ENCODE results near the gene ALK.

ALK gene

GRCh38 chr2:29462293-29462692 is 459.1 kb downstream of the ALK start:
- Mint-ChIP-seq H3K27ac (no peak overlapping the region), H3K9me3 (no peaks in the 10 kb centered on the region), H3K36me3 (ENCODE audit: low read depth) (no peaks in the 10 kb centered on the region), H3K4me1 (ENCODE audit: low read depth) (no peaks in the 10 kb centered on the region), H3K4me3 (no peak overlapping the region), H3K27me3 (ENCODE audit: low read depth) (peaks cover 18% of the 10 kb centered on the region)

GRCh38 chr2:29460190-29460589 is 461.2 kb downstream of the ALK start:
- Mint-ChIP-seq H3K36me3 (ENCODE audit: low read depth) (no peaks in the 10 kb centered on the region), H3K27me3 (ENCODE audit: low read depth) (peaks cover 29% of the 10 kb centered on the region), H3K4me1 (ENCODE audit: low read depth) (no peaks in the 10 kb centered on the region), H3K4me3 (no peak overlapping the region), H3K27ac (no peak overlapping the region), H3K9me3 (no peaks in the 10 kb centered on the region)

GRCh38 chr2:29459445-29460179 is 461.8 kb downstream of the ALK start:
- peaks cover 29% of the 10 kb centered on the region for H3K27me3 Mint-ChIP-seq (ENCODE audit: low read depth)

GRCh38 chr2:29456429-29456828 is 465.0 kb downstream of the ALK start:
- no peaks in the 10 kb centered on the region for H3K4me1 Mint-ChIP-seq (ENCODE audit: low read depth)
- H3K9me3 Mint-ChIP-seq, result no peaks in the 10 kb centered on the region
- H3K27me3 Mint-ChIP-seq (ENCODE audit: low read depth), result peaks cover 21% of the 10 kb centered on the region
- H3K27ac Mint-ChIP-seq, result no peak overlapping the region
- H3K4me3 Mint-ChIP-seq, result no peak overlapping the region
- H3K36me3 Mint-ChIP-seq (ENCODE audit: low read depth), result no peaks in the 10 kb centered on the region

More at GRCh38 chr2:29459445-29460179, 461.8 kb downstream of the ALK start:
- Mint-ChIP-seq H3K9me3 (no peaks in the 10 kb centered on the region), H3K27ac (no peak overlapping the region), H3K36me3 (ENCODE audit: low read depth) (no peaks in the 10 kb centered on the region), H3K4me3 (no peak overlapping the region), H3K4me1 (ENCODE audit: low read depth) (no peaks in the 10 kb centered on the region)

- no peaks in the 10 kb centered on the region for H3K4me1 Mint-ChIP-seq (ENCODE audit: low read depth)
- peaks cover 20% of the 10 kb centered on the region for H3K27me3 Mint-ChIP-seq (ENCODE audit: low read depth)
- no peaks in the 10 kb centered on the region for H3K9me3 Mint-ChIP-seq
- H3K36me3 Mint-ChIP-seq (ENCODE audit: low read depth), result no peaks in the 10 kb centered on the region
- H3K4me3 Mint-ChIP-seq, result no peak overlapping the region
- H3K27ac Mint-ChIP-seq, result no peak overlapping the region
Measured at GRCh38 chr2:29455200-29455860, 466.1 kb downstream of the ALK start.

- Mint-ChIP-seq H3K4me3 (no peak overlapping the region), H3K9me3 (no peaks in the 10 kb centered on the region), H3K27me3 (ENCODE audit: low read depth) (peaks cover 16% of the 10 kb centered on the region), H3K27ac (no peak overlapping the region), H3K4me1 (ENCODE audit: low read depth) (no peaks in the 10 kb centered on the region), H3K36me3 (ENCODE audit: low read depth) (no peaks in the 10 kb centered on the region)
Measured at GRCh38 chr2:29452036-29452435, 469.4 kb downstream of the ALK start.

- H3K9me3 Mint-ChIP-seq, result no peaks in the 10 kb centered on the region
- H3K27ac Mint-ChIP-seq, result no peak overlapping the region
- H3K27me3 Mint-ChIP-seq (ENCODE audit: low read depth), result peaks cover 10% of the 10 kb centered on the region
- H3K4me1 Mint-ChIP-seq (ENCODE audit: low read depth), result no peaks in the 10 kb centered on the region
- no peak overlapping the region for H3K4me3 Mint-ChIP-seq
- H3K36me3 Mint-ChIP-seq (ENCODE audit: low read depth), result no peaks in the 10 kb centered on the region
Measured at GRCh38 chr2:29450596-29451222, 470.7 kb downstream of the ALK start.

- Mint-ChIP-seq H3K4me1 (ENCODE audit: low read depth) (no peaks in the 10 kb centered on the region), H3K4me3 (no peak overlapping the region), H3K27ac (no peak overlapping the region), H3K9me3 (no peaks in the 10 kb centered on the region), H3K27me3 (ENCODE audit: low read depth) (peaks cover 5% of the 10 kb centered on the region), H3K36me3 (ENCODE audit: low read depth) (no peaks in the 10 kb centered on the region)
Measured at GRCh38 chr2:29449499-29449898, 471.9 kb downstream of the ALK start.

GRCh38 chr2:29448096-29448688 is 473.2 kb downstream of the ALK start:
- Mint-ChIP-seq H3K4me1 (ENCODE audit: low read depth) (no peaks in the 10 kb centered on the region), H3K4me3 (no peak overlapping the region), H3K36me3 (ENCODE audit: low read depth) (no peaks in the 10 kb centered on the region), H3K27ac (no peak overlapping the region), H3K27me3 (ENCODE audit: low read depth) (peaks cover 5% of the 10 kb centered on the region), H3K9me3 (no peaks in the 10 kb centered on the region)

- H3K9me3 Mint-ChIP-seq, result no peaks in the 10 kb centered on the region
- H3K27ac Mint-ChIP-seq, result no peak overlapping the region
- H3K36me3 Mint-ChIP-seq (ENCODE audit: low read depth), result no peaks in the 10 kb centered on the region
- H3K4me3 Mint-ChIP-seq, result no peak overlapping the region
- peaks cover 5% of the 10 kb centered on the region for H3K27me3 Mint-ChIP-seq (ENCODE audit: low read depth)
- H3K4me1 Mint-ChIP-seq (ENCODE audit: low read depth), result no peaks in the 10 kb centered on the region
Measured at GRCh38 chr2:29447513-29447912, 473.9 kb downstream of the ALK start.

GRCh38 chr2:29446847-29447246 is 474.5 kb downstream of the ALK start:
- Mint-ChIP-seq H3K4me1 (ENCODE audit: low read depth) (no peaks in the 10 kb centered on the region), H3K4me3 (no peak overlapping the region), H3K27ac (no peak overlapping the region), H3K9me3 (no peaks in the 10 kb centered on the region), H3K27me3 (ENCODE audit: low read depth) (no peaks in the 10 kb centered on the region), H3K36me3 (ENCODE audit: low read depth) (no peaks in the 10 kb centered on the region)

GRCh38 chr2:29444150-29444549 is 477.2 kb downstream of the ALK start:
- Mint-ChIP-seq H3K27ac (no peak overlapping the region), H3K9me3 (no peaks in the 10 kb centered on the region), H3K4me1 (ENCODE audit: low read depth) (no peaks in the 10 kb centered on the region)

GRCh38 chr2:29443627-29444026 is 477.8 kb downstream of the ALK start:
- Mint-ChIP-seq H3K27me3 (ENCODE audit: low read depth) (peaks cover 3% of the 10 kb centered on the region), H3K4me1 (ENCODE audit: low read depth) (no peaks in the 10 kb centered on the region), H3K36me3 (ENCODE audit: low read depth) (no peaks in the 10 kb centered on the region), H3K9me3 (no peaks in the 10 kb centered on the region), H3K4me3 (no peak overlapping the region), H3K27ac (no peak overlapping the region)

More at GRCh38 chr2:29444150-29444549, 477.2 kb downstream of the ALK start:
- Mint-ChIP-seq H3K36me3 (ENCODE audit: low read depth) (no peaks in the 10 kb centered on the region), H3K4me3 (no peak overlapping the region), H3K27me3 (ENCODE audit: low read depth) (peaks cover 3% of the 10 kb centered on the region)

- no peak overlapping the region for H3K4me3 Mint-ChIP-seq
- H3K4me1 Mint-ChIP-seq (ENCODE audit: low read depth), result no peaks in the 10 kb centered on the region
Measured at GRCh38 chr2:29443151-29443550, 478.2 kb downstream of the ALK start.

More at GRCh38 chr2:29443151-29443550, 478.2 kb downstream of the ALK start:
- Mint-ChIP-seq H3K9me3 (no peaks in the 10 kb centered on the region), H3K27ac (no peak overlapping the region), H3K36me3 (ENCODE audit: low read depth) (no peaks in the 10 kb centered on the region), H3K27me3 (ENCODE audit: low read depth) (peaks cover 3% of the 10 kb centered on the region)
